ENCODE results near the gene TCP11L2. TPM values are rescaled to one million over a fixed set of nuclear protein-coding genes. Genes with fewer than 3 reads are reported as not detected.

The TCP11L2 gene
- total and polyA plus RNA-seq, 9 of the 15 experiments (the other 6 are each of a cell fraction or from before 2014, with no cell fraction given), result 0.39 to 4.5 (median 1.3) TPM

- WGBS (ENCODE audit: insufficient coverage, low coverage, missing lambda C conversion rate), result 88% methylated on average over 1 of the region's 1 CpG
- in situ Hi-C loops (cut with MboI), result no loop called here
- no TSS peak for BruUV-seq (replicated peaks)
Measured at GRCh38 chr12:106392759-106393158, 90.2 kb downstream of the TCP11L2 start.

More at GRCh38 chr12:106392759-106393158, 90.2 kb downstream of the TCP11L2 start:
- POLR2A ChIA-PET, result no interaction called here
- ATAC-seq (no peak), DNase-seq (ENCODE audit: extremely low read depth in 1 of 4, low spot score in 3 of 4) (no peak), FAIRE-seq (no peak)
- no peaks in the 10 kb centered on the region for H3K9me1 ChIP-seq (ENCODE audit: control insufficient read depth, insufficient read depth, low read length)
- CTCF ChIA-PET (ENCODE audit: low intra/inter-chr PET ratio), result no interaction called here
- H3K4me3 ChIP-seq, result no peak overlapping the region
- H3K27ac ChIP-seq (ENCODE audit: extremely low read depth, low read depth, low read length), result no peak overlapping the region
- no peaks in the 10 kb centered on the region for H3K4me1 ChIP-seq (replicated peaks in 1 of 2; ENCODE audit: control insufficient read depth in 2 of 2, insufficient read depth in 2 of 2, low read length in 2 of 2)
- no peak overlapping the region for H2AFZ ChIP-seq (ENCODE audit: low read depth, low read length)
- intact Hi-C loops (cut with micrococcal nuclease), result no loop called here
- no peak overlapping the region for H3K4me2 ChIP-seq (ENCODE audit: insufficient read depth, low read length)
- TF ChIP-seq SMARCE1 (IDR thresholded peaks at IDR 0.05), result no peak
- no peak for TF ChIP-seq SNIP1 (IDR thresholded peaks at IDR 0.05; ENCODE audit: low read depth)
- no peaks in the 10 kb centered on the region for H3K27me3 ChIP-seq (ENCODE audit: control insufficient read depth in 2 of 2, insufficient read depth in 2 of 2, low read length in 2 of 2)
- H4K20me1 ChIP-seq (replicated peaks; ENCODE audit: control insufficient read depth, insufficient read depth, low read length), result no peaks in the 10 kb centered on the region
- peaks cover 47% of the 10 kb centered on the region; the same call in 2 of the 3 replicates for H3K36me3 ChIP-seq (ENCODE audit: control insufficient read depth, insufficient read depth, low read length)
- 0 out of 2 replicates have a peak, but pooled peaks cover 2% of the 10 kb centered on the region for H3K9me3 ChIP-seq (replicated peaks; ENCODE audit: control insufficient read depth, insufficient read depth, low read depth, low read length)
- H3K9ac ChIP-seq (ENCODE audit: insufficient read depth in 1 of 2, low read depth in 2 of 2, low read length in 2 of 2), result no peak overlapping the region
- H3K79me2 ChIP-seq (ENCODE audit: control insufficient read depth, insufficient read depth, low read length), result no peaks in the 10 kb centered on the region

Small RNAs within 50 kb of the gene (small RNA-seq; reads per million reads assigned to genes)
- gene RNU7-94P, result not detected

Other genes starting within 250 kb of the TCP11L2 start
- not detected in 2 replicates for gene NUAK1, start 163.8 kb upstream of the TCP11L2 start, total RNA-seq (2014; rRNA removed)
- gene NUAK1, start 163.8 kb upstream of the TCP11L2 start, total RNA-seq (2014; rRNA removed; fragmentation: Illumina TruSeq; extraction: Trizol), result not detected in 2 replicates
- gene NUAK1, start 163.8 kb upstream of the TCP11L2 start, total RNA-seq (2015; rRNA removed; fragmentation: Illumina TruSeq; extraction: Trizol), result not detected in 2 replicates
- gene NUAK1, start 163.8 kb upstream of the TCP11L2 start, total RNA-seq (2021), result 0.02 TPM in 2 replicates
- gene NUAK1, start 163.8 kb upstream of the TCP11L2 start, polyA plus RNA-seq (2011; rRNA removed), result not detected in 2 replicates
- not detected in 2 replicates for gene NUAK1, start 163.8 kb upstream of the TCP11L2 start, polyA plus RNA-seq (2014; fragmentation: Illumina TruSeq; extraction: Trizol)
- gene NUAK1, start 163.8 kb upstream of the TCP11L2 start, polyA plus RNA-seq (2014; fragmentation: Nextera tagmentation; extraction: Ambion mirVana), result not detected
- gene NUAK1, start 163.8 kb upstream of the TCP11L2 start, polyA plus RNA-seq (2014; rRNA removed), result not detected in 2 replicates
- gene CKAP4, start 54.7 kb upstream of the TCP11L2 start, total RNA-seq (2014; rRNA removed), result 0.04 TPM in 1 of 2 replicates, not detected in the other
- not detected in 2 replicates for gene CKAP4, start 54.7 kb upstream of the TCP11L2 start, total RNA-seq (2014; rRNA removed; fragmentation: Illumina TruSeq; extraction: Trizol)
- gene CKAP4, start 54.7 kb upstream of the TCP11L2 start, total RNA-seq (2015; rRNA removed; fragmentation: Illumina TruSeq; extraction: Trizol), result not detected in 2 replicates
- 0.20 and 0.45 TPM in 2 replicates for gene CKAP4, start 54.7 kb upstream of the TCP11L2 start, total RNA-seq (2021)
- 0.08 TPM in 2 replicates for gene CKAP4, start 54.7 kb upstream of the TCP11L2 start, polyA plus RNA-seq (2011; rRNA removed)
- 0.06 TPM in 1 of 2 replicates, not detected in the other for gene CKAP4, start 54.7 kb upstream of the TCP11L2 start, polyA plus RNA-seq (2014; fragmentation: Illumina TruSeq; extraction: Trizol)
- not detected for gene CKAP4, start 54.7 kb upstream of the TCP11L2 start, polyA plus RNA-seq (2014; fragmentation: Nextera tagmentation; extraction: Ambion mirVana)
- gene CKAP4, start 54.7 kb upstream of the TCP11L2 start, polyA plus RNA-seq (2014; rRNA removed), result not detected in 2 replicates
- 13.3 and 13.7 TPM in 2 replicates for gene POLR3B, start 55.0 kb downstream of the TCP11L2 start, total RNA-seq (2014; rRNA removed)
- 14.4 and 14.6 TPM in 2 replicates for gene POLR3B, start 55.0 kb downstream of the TCP11L2 start, total RNA-seq (2014; rRNA removed; fragmentation: Illumina TruSeq; extraction: Trizol)
- 13.3 and 15.4 TPM in 2 replicates for gene POLR3B, start 55.0 kb downstream of the TCP11L2 start, total RNA-seq (2015; rRNA removed; fragmentation: Illumina TruSeq; extraction: Trizol)
- 14.6 and 15.0 TPM in 2 replicates for gene POLR3B, start 55.0 kb downstream of the TCP11L2 start, total RNA-seq (2021)
- gene POLR3B, start 55.0 kb downstream of the TCP11L2 start, polyA plus RNA-seq (2011; rRNA removed), result 7.9 and 12.1 TPM in 2 replicates
- gene POLR3B, start 55.0 kb downstream of the TCP11L2 start, polyA plus RNA-seq (2014; fragmentation: Illumina TruSeq; extraction: Trizol), result 15.6 and 17.9 TPM in 2 replicates
- gene POLR3B, start 55.0 kb downstream of the TCP11L2 start, polyA plus RNA-seq (2014; fragmentation: Nextera tagmentation; extraction: Ambion mirVana), result 10 to 100 TPM in 1 of 2 experiments, 1 to 10 TPM in 1; 7.6 to 16.5 TPM
- 11.2 and 13.2 TPM in 2 replicates for gene POLR3B, start 55.0 kb downstream of the TCP11L2 start, polyA plus RNA-seq (2014; rRNA removed)